Lung microvascular endothelial cell (primary cell): ENCODE measurements around the gene HDHD5. TPM values are rescaled to one million over a fixed set of nuclear protein-coding genes. Genes with fewer than 3 reads are reported as not detected.
"Not testable (repeated sequence)": the region's sequence is repeated elsewhere in the genome, so short reads cannot be mapped to it uniquely, and the experiment has no call there.

Source experiments
- DNase-seq, 2 donors: peaks; one replicate each; pipeline versions ENCODE4 v3.0.0 to v3.0.0-alpha.2; 2010; ENCODE audit warnings: low read depth in 2 of 2
- total RNA-seq: library from RNA; depleted of rRNA; stranded (reverse); fragments of >200 nt; gene quantifications from 2 replicates; pipeline ENCODE4 v1.2.1, GENCODE V29; 2014

Gene HDHD5
- total RNA-seq, 1 donor from 2014 or later, result 35.5 TPM

DNA sequence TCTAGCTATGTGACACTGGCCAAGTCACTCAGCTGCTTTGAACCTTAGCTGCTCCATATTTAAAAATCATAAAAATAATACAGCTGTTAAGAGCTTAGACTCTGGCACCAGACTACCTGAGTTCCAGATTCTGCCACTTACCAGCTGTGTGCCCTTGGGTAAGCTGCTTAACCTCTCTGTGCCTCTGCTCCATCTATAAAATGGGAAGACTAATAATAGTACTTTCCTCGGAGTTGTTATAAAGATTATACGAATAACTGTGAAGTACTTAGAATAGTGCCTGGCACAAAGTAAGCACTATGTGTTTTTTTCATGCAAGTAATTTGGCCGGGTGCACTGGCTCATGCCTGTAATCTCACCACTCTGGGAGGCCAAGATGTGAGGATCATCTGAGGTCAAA lies 1.4 kb downstream of the HDHD5 start:
- no peak for DNase-seq

DNA sequence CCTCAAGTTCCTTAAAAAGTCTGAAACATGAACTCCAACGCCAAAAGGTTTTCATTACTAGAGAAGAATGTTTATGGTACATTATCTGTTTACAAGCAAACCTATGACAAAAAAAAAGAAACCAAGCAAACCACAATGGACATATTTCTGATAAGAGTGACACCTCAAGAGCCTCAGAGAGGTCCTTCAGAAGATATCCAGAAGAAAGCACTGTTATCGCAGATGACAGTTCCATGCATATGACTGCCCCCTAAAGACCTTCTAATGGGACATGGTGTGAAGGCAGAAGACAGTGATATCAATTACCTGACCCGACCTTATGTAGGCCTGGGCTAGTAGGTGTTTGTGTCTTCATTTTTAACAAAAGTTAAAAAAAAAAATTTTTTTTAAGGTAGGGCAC lies 3.1 kb downstream of the HDHD5 start:
- no peak for DNase-seq

- DNase-seq, result peak in 1 of 2 donors; percentile 16
These were observed 6.1 kb downstream of the HDHD5 start for GRCh38 chr22:17152971-17153370.

DNA sequence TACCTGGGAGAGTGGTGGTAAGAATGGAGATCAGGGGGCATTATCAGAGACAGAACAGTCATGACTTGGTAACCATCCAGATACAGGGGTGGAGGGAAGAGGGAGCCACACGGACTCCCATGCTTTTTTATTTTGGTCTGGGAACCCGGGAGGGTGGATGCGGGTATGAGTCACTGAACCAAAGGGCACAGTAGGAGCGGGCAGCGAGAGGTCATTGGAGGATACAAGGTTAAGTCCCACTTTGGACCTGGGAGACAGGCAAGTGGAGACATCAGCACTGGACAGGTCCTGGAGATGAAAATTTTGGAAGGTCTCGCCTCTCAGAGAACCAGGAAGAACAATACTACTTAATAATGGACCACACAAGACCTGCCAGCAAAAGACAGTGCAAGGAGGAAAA lies 6.7 kb downstream of the HDHD5 start:
- DNase-seq, result no peak

- DNase-seq, result no peak
These were observed 9.8 kb downstream of the HDHD5 start for GRCh38 chr22:17149076-17149815.

- not testable (repeated sequence) for DNase-seq
These were observed 11.6 kb downstream of the HDHD5 start for GRCh38 chr22:17147458-17147857.

- no peak for DNase-seq
These were observed 13.9 kb downstream of the HDHD5 start for GRCh38 chr22:17145021-17145680.

GRCh38 chr22:17143826-17144225 lies 15.3 kb downstream of the HDHD5 start:
- DNase-seq, result no peak

DNA sequence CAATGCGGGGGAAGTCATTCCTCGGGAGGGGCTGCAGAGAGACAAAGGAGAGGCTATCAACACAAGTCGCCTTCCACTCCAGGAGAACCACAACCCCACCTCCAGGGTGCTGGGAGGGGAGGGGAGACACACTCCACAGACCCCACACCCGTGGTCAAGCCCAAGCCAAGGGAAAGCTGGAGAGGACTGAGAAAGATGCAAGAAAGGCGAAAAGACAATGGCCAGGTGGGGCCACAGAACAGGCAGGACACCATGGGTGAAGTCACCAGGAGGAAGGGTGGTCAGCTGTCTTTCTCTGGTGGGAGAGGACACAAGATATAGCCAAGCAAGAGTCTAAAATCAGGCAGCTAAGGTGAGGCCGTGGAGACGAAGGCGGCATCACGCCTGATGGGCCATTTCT lies 16.0 kb downstream of the HDHD5 start:
- no peak for DNase-seq

DNA sequence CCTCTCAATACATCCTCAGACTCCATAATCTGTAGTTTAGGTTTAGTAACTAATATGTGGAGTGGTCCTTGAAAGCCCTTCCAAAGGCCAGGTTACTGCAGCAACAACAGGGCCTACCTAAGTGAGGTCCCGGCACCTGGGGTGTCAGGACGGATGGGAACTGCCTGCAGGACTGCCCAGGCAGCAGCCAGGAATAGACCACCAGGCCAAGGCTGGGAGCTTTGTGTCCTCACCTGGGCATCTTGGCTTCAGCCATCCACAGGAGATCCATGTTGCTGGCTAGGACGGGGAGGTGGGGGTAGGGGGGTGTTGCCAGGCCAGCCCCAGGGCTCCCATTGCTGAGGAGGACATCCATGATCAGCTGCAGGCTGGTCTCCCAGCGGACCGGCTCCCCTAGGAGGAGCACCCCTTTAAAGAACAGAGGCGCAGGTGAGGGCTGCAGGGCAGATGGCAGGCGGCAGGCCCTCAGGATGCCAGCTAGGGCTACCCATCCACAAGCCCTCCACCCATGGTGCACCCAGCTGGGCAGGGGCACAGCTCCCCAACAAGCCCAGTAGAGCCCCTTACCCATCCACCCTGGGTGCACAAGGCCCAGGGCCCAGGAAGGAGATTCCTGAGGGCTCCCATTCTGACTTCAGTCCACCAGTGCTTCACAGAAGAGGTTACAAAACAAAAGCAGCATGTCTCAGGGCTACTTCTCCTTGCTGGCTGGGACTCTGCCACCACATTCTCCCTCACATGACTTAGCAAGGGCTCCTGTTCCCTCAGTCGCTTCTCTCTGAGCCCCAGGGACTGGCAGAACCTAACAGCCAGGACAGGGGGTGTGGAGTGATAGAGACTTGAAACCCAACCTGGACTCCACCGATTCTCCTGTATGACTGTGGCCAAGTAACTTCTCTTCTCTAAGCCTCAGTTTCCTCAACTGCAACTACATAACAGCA lies 18.0 kb downstream of the HDHD5 start:
- no peak for DNase-seq

DNA sequence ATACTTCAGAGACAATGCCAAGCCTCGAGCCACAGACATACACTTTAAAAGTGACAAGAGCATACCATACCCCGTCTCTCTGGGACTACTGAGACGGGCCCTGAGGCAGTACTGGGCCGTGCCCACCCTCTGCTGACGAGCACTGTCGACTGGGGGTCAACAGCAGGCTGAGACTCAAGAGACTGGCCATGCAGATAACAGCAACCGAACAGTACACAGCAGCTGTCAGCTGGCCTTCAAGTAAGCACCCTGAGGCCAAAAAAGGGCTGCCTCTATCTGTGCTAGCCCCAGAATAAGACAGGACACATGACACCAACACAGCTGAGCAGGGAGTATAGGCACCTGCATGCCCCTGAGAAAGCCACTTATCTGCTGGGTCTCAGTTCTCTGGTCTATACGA lies 19.1 kb downstream of the HDHD5 start:
- DNase-seq, result no peak

- DNase-seq, result no peak
These were observed 20.6 kb downstream of the HDHD5 start for GRCh38 chr22:17138513-17138912.

GRCh38 chr22:17137861-17138425 lies 21.1 kb downstream of the HDHD5 start:
- no peak for DNase-seq

- DNase-seq, result no peak
These were observed 21.9 kb downstream of the HDHD5 start for GRCh38 chr22:17137170-17137569.

DNA sequence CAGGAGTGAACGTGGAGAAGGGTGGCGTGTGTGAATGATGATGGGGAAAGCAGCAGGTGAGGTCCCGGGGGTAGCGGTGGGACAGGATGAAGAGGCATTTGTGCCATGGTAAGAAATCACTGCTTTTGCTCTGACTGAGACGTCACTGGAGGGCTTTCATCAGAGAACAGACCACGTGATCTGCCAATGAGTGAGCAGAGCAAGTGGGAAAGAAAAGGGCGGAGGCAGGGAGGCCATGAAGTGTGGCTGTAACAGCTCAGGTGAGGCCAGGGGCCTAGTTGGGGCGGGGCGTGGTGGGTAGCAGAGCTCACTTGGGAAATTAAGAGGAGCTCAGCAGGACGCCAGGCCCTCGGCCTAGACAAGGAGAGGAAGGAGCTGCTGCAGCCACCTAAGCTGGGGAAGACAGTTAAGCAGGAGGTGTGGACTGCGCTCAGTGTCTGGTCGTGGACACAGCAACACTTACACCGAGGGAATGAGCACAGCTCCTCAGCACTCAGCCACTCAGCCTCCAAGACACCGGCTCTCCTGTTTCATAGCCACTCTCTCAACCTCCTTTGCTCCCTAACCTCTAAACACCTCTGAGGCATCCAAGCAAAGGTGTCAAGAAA lies 23.8 kb downstream of the HDHD5 start:
- DNase-seq, result no peak

DNA sequence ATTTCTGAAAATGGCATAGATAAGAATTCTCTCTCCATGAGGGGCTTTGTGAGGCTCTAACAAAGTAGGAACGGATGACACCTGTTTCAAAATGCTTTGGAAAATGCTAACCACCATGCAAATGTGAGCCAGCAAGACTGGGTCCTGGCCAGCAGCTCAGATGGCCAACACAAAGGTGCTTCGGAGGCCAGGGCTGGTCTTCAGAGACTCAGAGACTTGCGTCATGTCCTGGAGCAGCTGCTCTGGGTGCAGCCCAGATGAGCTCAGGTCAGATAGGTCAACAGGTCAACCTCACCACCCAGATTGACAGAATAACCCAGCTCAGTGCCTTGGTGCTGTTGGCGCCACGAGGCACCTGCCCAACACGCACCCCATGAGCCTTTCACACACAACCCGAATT lies 25.9 kb downstream of the HDHD5 start:
- DNase-seq, result no peak

DNA sequence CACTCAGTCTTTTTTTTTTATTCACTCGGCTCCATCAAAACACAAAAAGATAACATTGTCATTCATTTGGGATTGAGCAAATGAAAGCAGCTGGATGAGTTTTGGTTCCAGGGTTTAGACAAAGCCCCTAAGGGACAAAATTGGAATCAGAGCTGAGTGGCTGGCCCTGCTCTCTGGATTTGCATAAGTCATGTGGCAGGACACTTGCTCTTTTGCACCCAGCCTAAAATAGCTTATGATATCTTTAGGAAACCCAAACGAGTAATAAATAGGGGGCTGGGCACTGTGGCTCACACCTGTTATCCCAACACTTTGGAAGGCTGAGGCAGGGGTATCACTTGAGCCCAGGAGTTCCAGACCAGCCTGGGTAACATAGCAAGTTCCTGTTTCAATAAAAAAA lies 27.0 kb downstream of the HDHD5 start:
- no peak for DNase-seq

- DNase-seq, result no peak
These were observed 27.4 kb downstream of the HDHD5 start for GRCh38 chr22:17131686-17132085.

- no peak for DNase-seq
These were observed 28.9 kb downstream of the HDHD5 start for GRCh38 chr22:17130199-17130598.

GRCh38 chr22:17121233-17122195 lies 37.6 kb downstream of the HDHD5 start, which contains the start of gene TMEM121B:
Gene TMEM121B, minus strand, starts transcription at chr22:17121360. Its CDS starts 233 bp downstream, at chr22:17121127.
- peak; percentile 42 to 43 for DNase-seq
